Effector memory CD8-positive, alpha-beta T cell (primary cell): ENCODE measurements around the gene CAMK2G.

ENCODE experiments used
- ATAC-seq: fragments of 150-1000 bp; cut with Tn5 transposase; replicated peaks from 2 replicates; pipeline ENCODE4 v1.10.0; 2021; ENCODE audit warnings: mild to moderate bottlenecking, moderate library complexity
- DNase-seq, 3 experiments: peaks; one replicate each; pipeline ENCODE4 v3.0.0; 2021
- H3K27ac Mint-ChIP-seq, 2 donors: one replicate each; pipeline ENCODE4 v1.8.0; 2022; ENCODE audit warnings: mild to moderate bottlenecking in 2 of 2, mixed read lengths in 2 of 2, moderate library complexity in 2 of 2
- H3K27me3 Mint-ChIP-seq, 2 donors: one replicate each; pipeline ENCODE4 v1.8.0; 2022; ENCODE audit warnings: mixed read lengths in 2 of 2
- H3K36me3 Mint-ChIP-seq: one replicate; pipeline ENCODE4 v1.8.0; 2022; ENCODE audit warnings: mild to moderate bottlenecking, moderate library complexity, mixed read lengths; ENCODE audit not compliant: insufficient read depth
- H3K4me1 Mint-ChIP-seq, 2 donors: one replicate each; pipeline ENCODE4 v1.8.0; 2022; ENCODE audit warnings: low read depth in 2 of 2, mixed read lengths in 2 of 2
- H3K4me3 Mint-ChIP-seq, 2 donors: one replicate each; pipeline ENCODE4 v1.8.0; 2022; ENCODE audit warnings: mild to moderate bottlenecking in 2 of 2, mixed read lengths in 2 of 2, moderate library complexity in 2 of 2
- H3K9me3 Mint-ChIP-seq, 2 donors: one replicate each; pipeline ENCODE4 v1.8.0; 2022; ENCODE audit warnings: mixed read lengths in 2 of 2

The CAMK2G gene

DNA sequence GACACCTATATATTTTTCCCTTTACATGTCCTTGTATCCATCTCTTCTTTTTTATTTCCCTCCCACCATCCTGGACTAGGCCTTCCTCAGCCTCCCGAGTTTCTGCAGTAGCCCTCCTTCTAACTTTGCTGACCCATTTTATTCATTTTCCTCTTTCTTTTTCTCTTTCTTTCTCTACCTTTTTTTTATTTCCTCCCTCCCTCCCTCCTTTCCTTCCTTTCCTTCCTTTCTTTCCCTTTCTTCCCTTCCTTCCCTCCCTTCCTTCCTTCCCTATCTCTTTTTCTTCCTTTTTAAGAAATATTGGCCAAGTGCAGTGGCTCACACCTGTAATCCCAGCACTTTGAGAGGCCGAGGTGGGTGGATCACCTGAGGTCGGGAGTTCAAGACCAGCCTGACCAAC, 9.7 kb upstream of the CAMK2G start:
- no peaks in the 10 kb centered on the region for H3K9me3 Mint-ChIP-seq
- ATAC-seq (no peak), DNase-seq (no peak)
- no peaks in the 10 kb centered on the region for H3K27me3 Mint-ChIP-seq
- no peaks in the 10 kb centered on the region for H3K36me3 Mint-ChIP-seq
- H3K27ac Mint-ChIP-seq: no peak overlapping the region
- no peak overlapping the region for H3K4me3 Mint-ChIP-seq
- H3K4me1 Mint-ChIP-seq: peaks cover 17 to 23% of the 10 kb centered on the region in 2 donors

GRCh38 chr10:73881221-73881919, 7.0 kb upstream of the CAMK2G start:
- peaks cover 4% of the 10 kb centered on the region for H3K36me3 Mint-ChIP-seq
- no peak overlapping the region for H3K4me3 Mint-ChIP-seq
- H3K27me3 Mint-ChIP-seq: no peaks in the 10 kb centered on the region
- ATAC-seq: no peak
- H3K27ac Mint-ChIP-seq: no peak overlapping the region
- no peaks in the 10 kb centered on the region for H3K9me3 Mint-ChIP-seq
- no peak for DNase-seq
- H3K4me1 Mint-ChIP-seq: peaks cover 22% of the 10 kb centered on the region in 2 donors

DNA sequence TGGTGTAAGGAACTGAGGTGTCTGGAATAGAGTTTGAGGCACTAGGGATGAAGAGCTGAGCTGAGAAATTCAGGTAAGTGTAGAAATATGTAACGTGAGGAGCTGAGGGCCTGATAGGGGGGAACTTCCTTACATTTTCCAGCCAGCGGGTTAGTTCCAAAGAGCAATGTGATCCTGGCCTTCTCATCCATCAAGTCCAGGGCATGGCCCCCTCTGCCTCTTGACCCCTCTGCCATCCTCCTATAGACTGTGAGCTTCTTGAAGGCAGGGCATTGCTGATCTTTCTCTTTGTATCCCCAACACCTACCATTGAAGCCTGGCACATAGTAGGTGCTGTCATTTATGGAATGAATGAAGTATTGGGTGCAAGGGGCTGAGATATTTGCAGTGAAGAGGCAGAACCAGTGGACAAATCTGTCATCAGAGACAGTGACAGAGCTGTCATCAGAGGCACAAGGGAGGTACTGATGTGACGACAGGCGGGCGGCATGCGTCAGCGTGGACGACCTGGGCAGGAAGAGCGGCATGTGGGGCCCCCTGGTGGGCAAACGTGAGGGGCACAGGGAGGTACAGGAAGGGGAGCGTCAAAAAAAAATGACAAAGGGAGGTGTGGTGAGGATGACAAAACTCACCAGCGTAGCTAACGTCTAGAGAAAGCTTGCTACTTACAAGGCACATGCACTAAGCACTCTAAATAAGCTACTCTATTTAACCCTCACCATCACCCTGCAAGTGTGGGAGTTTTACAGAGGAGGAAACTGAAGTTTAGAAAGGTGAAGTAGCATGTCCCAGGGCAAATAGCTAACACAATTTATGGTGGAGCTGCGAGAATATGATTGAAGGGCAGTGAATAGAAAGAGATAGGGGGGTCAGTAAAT, 5.2 kb upstream of the CAMK2G start:
- Mint-ChIP-seq H3K27ac (peak overlapping the region; percentile 11 to 60), H3K4me3 (no peak overlapping the region), H3K27me3 (no peaks in the 10 kb centered on the region), H3K4me1 (peaks cover 21 to 23% of the 10 kb centered on the region in 2 donors), H3K9me3 (no peaks in the 10 kb centered on the region), H3K36me3 (peaks cover 8% of the 10 kb centered on the region)
- peak; percentile 90 for ATAC-seq
- peak; percentile 94 for DNase-seq

DNA sequence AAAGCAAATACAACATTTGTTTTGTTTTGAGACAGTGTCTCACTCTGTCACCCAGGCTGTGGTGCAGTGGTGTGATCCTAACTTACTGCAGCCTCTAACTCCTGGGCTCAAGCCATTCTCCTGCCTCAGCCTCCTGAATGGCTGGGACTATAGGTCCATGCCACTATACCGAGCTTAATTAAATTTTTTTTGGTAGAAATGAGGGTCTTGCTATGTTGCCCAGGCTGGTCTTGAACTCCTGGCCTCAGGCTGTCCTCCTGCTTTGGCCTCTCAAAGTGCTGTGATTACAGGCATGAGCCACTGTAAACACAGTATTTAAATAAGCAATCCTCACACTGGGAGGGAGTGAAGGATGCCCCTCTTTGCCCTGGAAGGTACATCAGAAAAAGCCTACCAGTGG, 4.0 kb upstream of the CAMK2G start:
- no peaks in the 10 kb centered on the region for H3K9me3 Mint-ChIP-seq
- peaks cover 8% of the 10 kb centered on the region for H3K36me3 Mint-ChIP-seq
- peak overlapping the region in 1 of 2 donors; percentile 60 for H3K27ac Mint-ChIP-seq
- ATAC-seq (no peak), DNase-seq (no peak)
- peaks cover 21 to 24% of the 10 kb centered on the region in 2 donors for H3K4me1 Mint-ChIP-seq
- no peak overlapping the region for H3K4me3 Mint-ChIP-seq
- no peaks in the 10 kb centered on the region for H3K27me3 Mint-ChIP-seq

GRCh38 chr10:73877533-73878160, 3.3 kb upstream of the CAMK2G start:
- peaks cover 8% of the 10 kb centered on the region for H3K36me3 Mint-ChIP-seq
- DNase-seq: no peak
- peaks cover 28 to 32% of the 10 kb centered on the region in 2 donors for H3K4me1 Mint-ChIP-seq
- H3K4me3 Mint-ChIP-seq: no peak overlapping the region
- H3K27ac Mint-ChIP-seq: peak overlapping the region; percentile 18 to 38
- no peaks in the 10 kb centered on the region for H3K27me3 Mint-ChIP-seq
- H3K9me3 Mint-ChIP-seq: no peaks in the 10 kb centered on the region
- no peak for ATAC-seq

DNA sequence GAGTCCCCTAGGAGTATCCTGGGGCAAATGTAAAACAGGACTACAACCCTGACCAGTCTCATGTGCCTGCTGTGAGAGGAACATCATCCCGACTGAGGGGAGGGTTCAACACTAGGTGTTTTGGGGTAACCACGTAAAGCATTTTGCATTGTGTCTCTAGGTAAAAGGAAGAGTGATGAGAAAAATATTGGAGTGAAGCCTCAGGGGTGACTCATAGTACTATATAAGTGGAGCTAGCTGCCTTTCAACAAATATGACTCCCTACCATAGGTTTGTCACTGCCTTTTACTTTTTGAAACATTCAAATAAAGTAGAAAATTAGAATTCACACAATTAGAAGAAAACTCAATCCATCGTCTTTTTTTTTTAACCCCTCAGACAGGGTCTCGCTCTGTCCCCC, 2.6 kb upstream of the CAMK2G start:
- H3K4me3 Mint-ChIP-seq: no peak overlapping the region
- no peaks in the 10 kb centered on the region for H3K9me3 Mint-ChIP-seq
- peaks cover 35 to 38% of the 10 kb centered on the region in 2 donors for H3K4me1 Mint-ChIP-seq
- H3K27ac Mint-ChIP-seq: peak overlapping the region; percentile 18 to 62
- ATAC-seq: no peak
- DNase-seq: no peak
- H3K27me3 Mint-ChIP-seq: no peaks in the 10 kb centered on the region
- peaks cover 9% of the 10 kb centered on the region for H3K36me3 Mint-ChIP-seq

DNA sequence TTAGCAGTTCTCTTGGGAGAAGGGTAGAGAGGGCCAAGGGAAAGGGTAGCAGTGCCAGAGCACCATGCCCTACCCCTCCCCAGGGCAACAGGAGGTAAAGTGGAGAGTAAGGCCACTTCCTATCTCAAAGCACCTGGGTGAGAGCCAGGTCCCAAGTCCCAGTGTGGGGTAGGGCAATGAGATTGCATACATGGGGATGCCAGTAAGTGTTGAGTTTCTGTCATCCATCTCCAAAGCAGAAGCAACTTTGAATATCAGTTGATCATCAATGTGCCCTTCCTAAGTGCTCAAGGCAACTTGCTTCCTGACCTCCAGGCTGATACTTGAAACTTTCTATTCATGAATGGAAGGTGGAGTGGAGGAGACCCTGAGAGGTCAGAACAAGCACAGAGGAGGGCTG, 2.2 kb upstream of the CAMK2G start:
- peaks cover 39 to 42% of the 10 kb centered on the region in 2 donors for H3K4me1 Mint-ChIP-seq

DNA sequence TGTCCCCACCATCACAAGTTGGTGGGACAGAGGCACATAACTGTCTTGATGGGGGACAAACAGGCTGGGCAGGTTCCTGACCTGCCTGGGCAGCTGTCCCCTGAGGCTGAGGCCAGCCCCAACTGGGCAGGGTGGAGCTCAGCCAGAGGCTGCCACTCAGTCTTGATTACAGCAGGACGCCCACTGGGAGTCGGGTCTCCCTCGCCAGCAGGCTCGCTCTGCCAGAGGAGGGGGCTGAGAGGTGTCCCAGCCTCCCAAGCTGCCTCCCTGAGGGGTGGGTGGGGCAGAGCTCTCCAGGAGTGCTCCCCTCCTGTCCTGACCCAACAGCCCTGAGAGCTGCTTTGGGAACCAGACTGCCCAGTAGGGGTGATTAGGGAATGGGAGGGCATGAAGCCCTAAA, 1.8 kb upstream of the CAMK2G start:
- Mint-ChIP-seq H3K27ac (peak overlapping the region; percentile 44 to 62), H3K4me3 (peak overlapping the region in 1 of 2 donors; percentile 19), H3K4me1 (peaks cover 43 to 45% of the 10 kb centered on the region in 2 donors), H3K9me3 (no peaks in the 10 kb centered on the region), H3K27me3 (no peaks in the 10 kb centered on the region), H3K36me3 (peaks cover 14% of the 10 kb centered on the region)
- DNase-seq (no peak), ATAC-seq (no peak)

More for the DNA sequence above, 2.2 kb upstream of the CAMK2G start:
- no peaks in the 10 kb centered on the region for H3K27me3 Mint-ChIP-seq
- peak overlapping the region; percentile 44 to 62 for H3K27ac Mint-ChIP-seq
- ATAC-seq (no peak), DNase-seq (no peak)
- H3K4me3 Mint-ChIP-seq: peak overlapping the region in 1 of 2 donors; percentile 19
- H3K9me3 Mint-ChIP-seq: no peaks in the 10 kb centered on the region
- H3K36me3 Mint-ChIP-seq: peaks cover 12% of the 10 kb centered on the region

DNA sequence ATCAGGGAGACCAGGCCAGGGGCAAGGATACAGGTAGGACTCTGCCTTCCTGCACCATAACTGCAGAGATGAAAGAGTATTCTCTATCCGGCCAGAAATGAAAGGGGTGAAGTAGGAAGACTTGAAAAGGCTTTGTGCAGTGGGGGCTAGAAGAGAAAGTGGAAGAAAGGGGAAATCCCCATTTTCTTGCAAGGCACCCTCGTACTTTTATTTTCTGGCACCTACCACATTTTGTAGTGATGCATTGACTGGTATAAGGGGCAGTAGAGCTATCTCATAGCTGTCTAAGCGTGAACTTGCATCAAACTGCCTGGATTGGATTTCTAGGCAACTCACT, 752 bp upstream of the CAMK2G start:
- peak; percentile 49 to 59 (median 50) for DNase-seq
- H3K36me3 Mint-ChIP-seq: peaks cover 19% of the 10 kb centered on the region

GRCh38 chr10:73873838-73874215, 528 bp downstream of the CAMK2G start:
- Mint-ChIP-seq H3K36me3 (peaks cover 24% of the 10 kb centered on the region), H3K4me1 (peaks cover 44 to 47% of the 10 kb centered on the region in 2 donors), H3K9me3 (no peaks in the 10 kb centered on the region), H3K4me3 (peak overlapping the region; percentile 79 to 84), H3K27ac (no peak overlapping the region), H3K27me3 (no peaks in the 10 kb centered on the region)
- peak; percentile 5 for ATAC-seq
- DNase-seq: no peak

More for the DNA sequence above, 752 bp upstream of the CAMK2G start:
- H3K27me3 Mint-ChIP-seq: no peaks in the 10 kb centered on the region
- ATAC-seq: peak; percentile 55
- H3K27ac Mint-ChIP-seq: peak overlapping the region; percentile 60 to 86
- no peaks in the 10 kb centered on the region for H3K9me3 Mint-ChIP-seq
- H3K4me3 Mint-ChIP-seq: peak overlapping the region; percentile 79 to 84
- H3K4me1 Mint-ChIP-seq: peaks cover 46 to 56% of the 10 kb centered on the region in 2 donors

DNA sequence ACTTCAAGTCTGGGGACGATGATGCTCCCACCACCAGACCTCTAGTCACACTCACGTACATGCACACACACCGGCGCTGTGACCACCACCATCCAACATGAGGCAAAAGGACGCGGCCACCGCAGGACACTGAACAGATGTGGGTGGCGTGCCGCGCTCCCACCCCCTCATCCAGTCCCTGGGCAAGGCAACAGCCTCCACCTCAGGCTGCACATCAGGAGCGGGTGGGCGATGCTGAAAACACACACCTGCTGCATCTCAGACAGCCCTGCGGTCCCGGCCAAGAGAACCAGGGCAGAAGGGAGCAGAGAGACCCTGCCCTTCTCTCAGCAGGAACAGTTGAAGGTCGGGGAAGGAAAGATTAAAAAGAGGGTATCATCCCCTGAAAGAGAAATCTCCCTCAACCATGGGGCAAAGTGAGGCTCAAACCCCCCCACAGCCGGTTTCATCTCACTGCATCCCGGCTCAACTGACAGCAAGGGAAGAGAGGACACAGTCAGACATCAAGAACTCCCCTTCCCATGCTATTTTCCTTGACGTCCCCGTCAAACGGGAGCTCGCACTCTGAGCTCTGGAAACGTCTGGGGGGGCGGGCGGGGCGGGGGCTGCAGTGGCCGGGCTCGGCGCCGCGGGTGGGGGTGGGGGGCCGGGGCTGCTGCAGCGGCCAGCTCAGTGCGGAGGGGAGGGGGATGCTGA, 1.1 kb downstream of the CAMK2G start:
- Mint-ChIP-seq H3K4me3 (peak overlapping the region; percentile 82 to 84), H3K27ac (peak overlapping the region; percentile 25 to 71), H3K36me3 (peaks cover 24% of the 10 kb centered on the region), H3K4me1 (peaks cover 50 to 51% of the 10 kb centered on the region in 2 donors), H3K27me3 (no peaks in the 10 kb centered on the region), H3K9me3 (no peaks in the 10 kb centered on the region)
- DNase-seq (no peak), ATAC-seq (no peak)

DNA sequence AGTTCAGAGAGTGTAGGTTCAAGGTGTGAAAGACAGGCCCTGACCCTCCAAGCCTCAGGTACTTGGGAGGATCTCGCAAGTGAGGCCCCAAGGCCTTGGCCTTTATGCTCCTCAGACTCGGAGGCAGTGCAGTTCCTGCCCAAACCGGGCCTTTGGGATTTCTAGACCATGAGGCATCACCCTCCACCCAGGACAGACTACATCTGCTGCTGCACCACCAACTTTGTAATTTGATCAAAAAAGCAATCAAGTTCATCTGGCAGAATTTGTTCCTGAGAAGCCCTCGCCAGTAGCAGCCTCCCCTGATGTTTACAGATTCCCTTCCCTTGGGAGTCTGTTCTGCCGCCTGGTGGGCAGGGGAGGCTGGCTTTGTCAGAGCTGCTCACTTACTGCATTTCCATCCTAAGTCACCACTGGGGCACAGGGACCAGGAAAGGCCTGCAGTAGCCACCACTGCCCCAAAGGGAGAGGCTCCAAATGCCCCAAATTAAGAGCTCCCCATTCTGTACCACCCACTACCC, 2.1 kb downstream of the CAMK2G start:
- H3K27ac Mint-ChIP-seq: peak overlapping the region; percentile 71 to 77
- no peaks in the 10 kb centered on the region for H3K27me3 Mint-ChIP-seq
- peaks cover 53 to 55% of the 10 kb centered on the region in 2 donors for H3K4me1 Mint-ChIP-seq
- no peak for ATAC-seq
- H3K9me3 Mint-ChIP-seq: no peaks in the 10 kb centered on the region
- peak overlapping the region; percentile 82 to 84 for H3K4me3 Mint-ChIP-seq
- peaks cover 21% of the 10 kb centered on the region for H3K36me3 Mint-ChIP-seq
- no peak for DNase-seq
